K562 (cell line): ENCODE results near the gene CD46. TPM values are rescaled to one million over a fixed set of nuclear protein-coding genes. Genes with fewer than 3 reads are reported as not detected.

ENCODE experiments used
- ARID3B ChIP-seq: fragments of 250-450 bp; sonication (Bioruptor Pico); IDR thresholded peaks from 2 replicates; pipeline ENCODE4 v1.4.0; 2020; ENCODE audit warnings: borderline replicate concordance
- BCOR ChIP-seq: fragments of 450-650 bp; IDR thresholded peaks from 2 replicates; pipeline ENCODE4 v1.6.1; 2016
- HSF4 ChIP-seq: fragments of 250-450 bp; sonication (Bioruptor Pico); IDR thresholded peaks from 2 replicates; pipeline ENCODE4 v2.1.2; 2022; ENCODE audit warnings: mild to moderate bottlenecking, moderate library complexity, borderline replicate concordance
- MTA1 ChIP-seq: fragments of 450-650 bp; IDR thresholded peaks from 2 replicates; pipeline ENCODE4 v1.6.1; 2017; ENCODE audit warnings: borderline replicate concordance
- NCOA4 ChIP-seq: fragments of 450-650 bp; IDR thresholded peaks from 2 replicates; pipeline ENCODE4 v1.6.1; 2018; ENCODE audit warnings: mild to moderate bottlenecking; ENCODE audit not compliant: partially characterized antibody
- NKRF ChIP-seq: fragments of 450-650 bp; IDR thresholded peaks from 2 replicates; pipeline ENCODE4 v1.6.1; 2016; ENCODE audit warnings: borderline replicate concordance
- PKNOX1 ChIP-seq: fragments of 450-650 bp; IDR thresholded peaks from 2 replicates; pipeline ENCODE4 v1.6.1; 2016
- ZBTB12 ChIP-seq: fragments of 250-450 bp; sonication (Bioruptor Pico); IDR thresholded peaks from 2 replicates; pipeline ENCODE4 v1.4.0; 2020
- ZBTB17 ChIP-seq: fragments of 450-650 bp; formaldehyde crosslinking; IDR thresholded peaks from 2 replicates; pipeline ENCODE4 v1.4.0; 2020; ENCODE audit warnings: mild to moderate bottlenecking
- polyA plus RNA-seq, 8 experiments: library from polyadenylated mRNA; depleted of rRNA in 4 of 8; stranded (reverse) in 5 of 8; unstranded in 3 of 8; fragments of >200 nt; fragmentation: Nextera tagmentation in 2 of 8; fragmentation: Illumina TruSeq in 1 of 8; extraction: Ambion mirVana in 2 of 8; extraction: Trizol in 1 of 8; gene quantifications; 2 replicates each; pipeline versions ENCODE4 v1.2.1 to v1.2.3, GENCODE V29; 2011 to 2014; ENCODE audit warnings: inconsistent platforms in 1 of 8, missing spikeins in 1 of 8
- total RNA-seq, 7 experiments: library from RNA; depleted of rRNA in 6 of 7; stranded (reverse); fragments of >200 nt in 6 of 7; fragmentation: Illumina TruSeq in 2 of 7; extraction: Trizol in 2 of 7; gene quantifications; 2 replicates each; pipeline versions ENCODE4 v1.2.1 to v1.2.3, GENCODE V29; 2011 to 2021; ENCODE audit warnings: low replicate concordance in 1 of 7
- TF ChIP-seq, protein P1 (sequence below), 2 experiments: fragments of 450-650 bp; IDR thresholded peaks; 2 replicates each; pipeline ENCODE4 v1.6.1; 2018; ENCODE audit warnings: mild to moderate bottlenecking in 2 of 2, low read depth in 1 of 2; ENCODE audit not compliant: partially characterized antibody in 2 of 2
- TF ChIP-seq, protein P2 (sequence below): fragments of 450-650 bp; IDR thresholded peaks from 2 replicates; pipeline ENCODE4 v1.6.1; 2016; ENCODE audit warnings: mild to moderate bottlenecking

CD46 gene
- total and polyA plus RNA-seq, 9 of the 15 experiments (the other 6 are each of a cell fraction or from before 2014, with no cell fraction given): 87.9 to 374 (median 156) TPM

- TF ChIP-seq ZBTB17 (CRISPR knock-in tag) (no peak; the same call in 1 of the 2 replicates), HSF4 (CRISPR knock-in tag) (no peak), NKRF (no peak), BCOR (no peak; the same call in 1 of the 2 replicates), MTA1 (peak; percentile 63; the same call in 1 of the 2 replicates), ARID3B (CRISPR knock-in tag) (no peak), NCOA4 (no peak), PKNOX1 (peak; percentile 70), ZBTB12 (CRISPR knock-in tag) (no peak)
- TF ChIP-seq, protein P1, sequence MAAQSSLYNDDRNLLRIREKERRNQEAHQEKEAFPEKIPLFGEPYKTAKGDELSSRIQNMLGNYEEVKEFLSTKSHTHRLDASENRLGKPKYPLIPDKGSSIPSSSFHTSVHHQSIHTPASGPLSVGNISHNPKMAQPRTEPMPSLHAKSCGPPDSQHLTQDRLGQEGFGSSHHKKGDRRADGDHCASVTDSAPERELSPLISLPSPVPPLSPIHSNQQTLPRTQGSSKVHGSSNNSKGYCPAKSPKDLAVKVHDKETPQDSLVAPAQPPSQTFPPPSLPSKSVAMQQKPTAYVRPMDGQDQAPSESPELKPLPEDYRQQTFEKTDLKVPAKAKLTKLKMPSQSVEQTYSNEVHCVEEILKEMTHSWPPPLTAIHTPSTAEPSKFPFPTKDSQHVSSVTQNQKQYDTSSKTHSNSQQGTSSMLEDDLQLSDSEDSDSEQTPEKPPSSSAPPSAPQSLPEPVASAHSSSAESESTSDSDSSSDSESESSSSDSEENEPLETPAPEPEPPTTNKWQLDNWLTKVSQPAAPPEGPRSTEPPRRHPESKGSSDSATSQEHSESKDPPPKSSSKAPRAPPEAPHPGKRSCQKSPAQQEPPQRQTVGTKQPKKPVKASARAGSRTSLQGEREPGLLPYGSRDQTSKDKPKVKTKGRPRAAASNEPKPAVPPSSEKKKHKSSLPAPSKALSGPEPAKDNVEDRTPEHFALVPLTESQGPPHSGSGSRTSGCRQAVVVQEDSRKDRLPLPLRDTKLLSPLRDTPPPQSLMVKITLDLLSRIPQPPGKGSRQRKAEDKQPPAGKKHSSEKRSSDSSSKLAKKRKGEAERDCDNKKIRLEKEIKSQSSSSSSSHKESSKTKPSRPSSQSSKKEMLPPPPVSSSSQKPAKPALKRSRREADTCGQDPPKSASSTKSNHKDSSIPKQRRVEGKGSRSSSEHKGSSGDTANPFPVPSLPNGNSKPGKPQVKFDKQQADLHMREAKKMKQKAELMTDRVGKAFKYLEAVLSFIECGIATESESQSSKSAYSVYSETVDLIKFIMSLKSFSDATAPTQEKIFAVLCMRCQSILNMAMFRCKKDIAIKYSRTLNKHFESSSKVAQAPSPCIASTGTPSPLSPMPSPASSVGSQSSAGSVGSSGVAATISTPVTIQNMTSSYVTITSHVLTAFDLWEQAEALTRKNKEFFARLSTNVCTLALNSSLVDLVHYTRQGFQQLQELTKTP (IDR thresholded peaks at IDR 0.05; ENCODE audit: low read depth in 1 of 2, partially characterized antibody in 2 of 2): peak; percentile 25 to 37
- TF ChIP-seq, protein P2, sequence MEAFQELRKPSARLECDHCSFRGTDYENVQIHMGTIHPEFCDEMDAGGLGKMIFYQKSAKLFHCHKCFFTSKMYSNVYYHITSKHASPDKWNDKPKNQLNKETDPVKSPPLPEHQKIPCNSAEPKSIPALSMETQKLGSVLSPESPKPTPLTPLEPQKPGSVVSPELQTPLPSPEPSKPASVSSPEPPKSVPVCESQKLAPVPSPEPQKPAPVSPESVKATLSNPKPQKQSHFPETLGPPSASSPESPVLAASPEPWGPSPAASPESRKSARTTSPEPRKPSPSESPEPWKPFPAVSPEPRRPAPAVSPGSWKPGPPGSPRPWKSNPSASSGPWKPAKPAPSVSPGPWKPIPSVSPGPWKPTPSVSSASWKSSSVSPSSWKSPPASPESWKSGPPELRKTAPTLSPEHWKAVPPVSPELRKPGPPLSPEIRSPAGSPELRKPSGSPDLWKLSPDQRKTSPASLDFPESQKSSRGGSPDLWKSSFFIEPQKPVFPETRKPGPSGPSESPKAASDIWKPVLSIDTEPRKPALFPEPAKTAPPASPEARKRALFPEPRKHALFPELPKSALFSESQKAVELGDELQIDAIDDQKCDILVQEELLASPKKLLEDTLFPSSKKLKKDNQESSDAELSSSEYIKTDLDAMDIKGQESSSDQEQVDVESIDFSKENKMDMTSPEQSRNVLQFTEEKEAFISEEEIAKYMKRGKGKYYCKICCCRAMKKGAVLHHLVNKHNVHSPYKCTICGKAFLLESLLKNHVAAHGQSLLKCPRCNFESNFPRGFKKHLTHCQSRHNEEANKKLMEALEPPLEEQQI: peak; percentile 12; the same call in 1 of the 2 replicates
These were observed 5.8 kb upstream of the CD46 start (continued) for GRCh38 chr1:207745839-207746767.
